Activated T-cell treated with anti-CD3 and anti-CD28 coated beads for 1 hour (primary cell): ENCODE results near the gene LPP.
A peak's percentile ranks its signal among the peaks of the same experiment; 100 is the strongest.

Source experiments
- DNase-seq: peaks from one replicate; pipeline ENCODE4 v3.0.0-alpha.2; 2020; ENCODE audit warnings: low read depth

Gene LPP

DNA sequence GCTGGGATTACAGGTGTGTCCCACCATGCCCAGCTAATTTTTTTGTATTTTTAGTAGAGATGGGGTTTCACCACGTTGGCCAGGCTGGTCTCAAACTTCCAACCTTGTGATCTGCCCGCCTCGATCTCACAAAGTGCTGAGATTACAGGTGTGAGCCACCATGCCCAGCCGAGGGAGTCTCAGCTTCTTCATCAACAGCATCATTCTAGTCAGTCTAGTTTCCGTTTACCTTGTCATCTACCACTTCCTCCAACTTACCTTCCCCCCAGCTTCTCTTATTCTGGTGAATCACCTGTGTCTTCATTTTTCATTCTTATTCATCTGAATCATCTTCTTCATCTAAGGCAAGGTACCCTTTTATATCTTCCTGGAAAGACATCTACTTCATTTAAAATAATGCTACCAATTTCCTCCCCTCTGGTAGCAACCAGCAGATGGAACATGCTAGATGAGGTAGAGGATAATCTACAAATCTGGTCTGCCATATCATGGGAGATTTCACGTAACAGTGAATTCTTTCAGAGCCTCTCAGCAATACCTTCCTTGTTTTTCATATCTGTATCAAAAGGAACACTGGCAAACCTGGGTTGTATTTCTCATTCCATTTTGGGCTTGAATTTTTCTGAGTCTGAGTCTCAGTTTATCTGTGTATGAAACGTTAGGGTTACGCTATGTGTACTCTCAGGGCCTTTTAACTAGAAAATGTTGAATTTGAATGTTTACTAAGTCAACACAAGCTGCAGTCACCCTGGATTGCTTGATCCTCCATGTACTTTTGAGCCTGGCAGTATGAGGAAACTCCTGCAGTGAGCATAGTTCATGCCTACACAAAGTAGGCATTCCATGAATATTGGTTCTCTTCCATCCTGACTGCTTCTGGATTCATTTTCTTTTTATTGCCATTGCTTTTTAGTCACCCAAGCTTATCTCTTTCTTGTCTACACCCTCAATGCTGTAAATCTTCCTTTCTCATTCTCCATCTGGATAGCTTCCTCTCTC, 16.8 kb downstream of the LPP start:
- peak; percentile 16 for DNase-seq

DNA sequence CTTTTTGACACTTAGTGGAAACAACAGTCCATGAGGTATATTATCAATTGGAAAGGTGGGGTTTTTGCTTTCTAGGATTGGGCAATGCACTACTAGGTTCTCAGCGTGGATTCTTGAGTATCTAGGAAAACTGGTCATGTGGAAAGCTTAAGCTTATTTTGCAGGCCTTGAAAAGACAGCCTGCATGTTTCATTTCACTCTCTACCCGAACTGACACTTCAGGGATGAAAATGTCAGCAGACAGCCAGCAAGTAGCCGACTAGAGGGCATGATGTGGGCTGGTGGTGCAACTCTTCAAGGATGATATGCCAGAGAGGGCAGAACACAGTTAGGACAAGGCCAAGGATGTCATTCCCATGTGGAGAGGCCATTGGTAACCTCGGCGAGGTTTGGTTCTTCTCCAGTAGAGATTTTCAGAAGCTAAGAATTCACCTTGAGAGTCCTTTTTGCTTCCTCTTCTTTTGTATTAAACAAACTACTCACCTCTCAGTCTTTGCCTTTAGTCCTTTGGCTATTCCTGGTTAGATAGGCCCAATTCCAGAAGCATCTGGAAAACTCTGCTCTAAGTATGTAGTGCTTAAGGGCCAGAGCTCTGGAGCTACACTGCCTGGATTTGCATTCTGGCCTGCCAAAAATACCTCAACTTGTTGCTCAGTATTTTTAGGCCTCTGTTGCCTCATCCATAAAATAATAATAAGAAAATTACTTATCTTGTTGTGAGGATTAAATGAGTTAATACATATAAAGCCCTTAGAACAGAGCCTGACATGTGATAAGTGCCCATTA, 17.9 kb downstream of the LPP start:
- no peak for DNase-seq

DNA sequence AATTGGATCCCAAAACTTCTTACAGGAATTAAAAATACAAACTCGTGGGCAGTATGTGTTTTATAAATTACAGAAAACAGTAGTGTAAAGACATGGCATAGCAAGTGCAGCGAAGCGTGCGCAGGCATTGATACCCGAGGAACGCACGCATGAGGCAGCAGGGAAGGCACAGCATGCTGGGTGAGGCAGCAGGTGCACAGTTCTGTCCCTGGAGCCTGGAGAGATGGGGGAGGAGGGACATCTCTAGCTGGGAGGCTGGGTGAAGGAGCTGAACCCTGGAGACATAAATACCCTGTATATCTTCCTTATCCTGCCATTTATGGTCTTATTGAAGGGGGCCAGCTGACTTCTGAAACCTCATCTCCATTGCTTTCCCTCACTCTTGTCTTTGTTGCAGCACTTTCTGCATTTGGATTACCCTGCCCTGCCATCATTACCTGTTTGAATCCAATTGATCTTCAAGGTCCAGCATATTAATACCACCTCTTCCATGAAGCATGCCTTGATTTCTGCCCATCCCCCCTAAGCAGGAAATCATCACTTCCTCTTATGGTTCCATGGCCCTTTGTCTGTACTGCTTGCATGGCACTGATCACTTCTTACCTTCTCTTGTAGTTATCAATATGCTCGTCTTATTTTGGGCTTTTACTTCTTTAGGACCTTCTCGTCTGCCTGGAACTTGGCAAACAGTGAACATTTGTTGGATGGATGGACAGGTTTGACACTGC, 20.5 kb downstream of the LPP start:
- DNase-seq: no peak

DNA sequence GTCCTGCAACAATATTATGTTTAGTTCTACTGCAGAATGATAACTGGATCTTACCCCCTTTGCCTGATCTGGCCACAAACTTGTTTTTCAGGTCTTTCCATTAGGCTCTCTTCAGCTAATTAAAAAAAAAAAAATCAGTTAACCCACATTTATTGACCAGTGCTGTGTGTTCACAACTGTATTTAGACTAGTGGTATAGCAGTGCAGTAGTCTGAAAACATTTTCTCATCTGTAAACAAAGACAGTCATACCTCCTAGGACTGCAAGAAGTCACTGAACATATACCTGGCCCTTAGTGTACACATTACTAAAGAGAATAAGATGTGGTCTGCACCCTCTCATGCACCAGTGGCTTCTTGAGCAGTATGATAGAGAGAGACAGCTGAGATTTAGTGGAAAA, 22.5 kb downstream of the LPP start:
- no peak for DNase-seq

DNA sequence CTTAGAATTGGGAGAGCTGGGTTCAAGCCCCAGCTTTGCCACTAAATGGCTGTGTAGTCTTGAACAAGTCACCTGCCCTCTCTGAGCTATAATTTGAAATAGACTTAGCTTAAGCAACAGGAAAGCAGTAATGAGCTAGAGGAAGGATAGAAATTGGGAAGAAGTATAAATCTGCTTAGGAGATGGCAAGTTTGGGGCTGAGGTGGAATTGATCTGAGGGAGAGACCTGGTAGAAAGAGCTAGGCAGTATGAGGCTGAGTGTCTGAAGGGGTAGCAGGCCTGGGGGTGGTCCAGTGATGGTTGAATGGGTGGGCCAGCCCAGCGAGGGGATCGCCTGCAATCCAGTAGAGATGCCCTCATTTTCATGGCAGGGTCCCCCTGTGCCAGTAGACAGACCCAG, 22.9 kb downstream of the LPP start:
- no peak for DNase-seq

DNA sequence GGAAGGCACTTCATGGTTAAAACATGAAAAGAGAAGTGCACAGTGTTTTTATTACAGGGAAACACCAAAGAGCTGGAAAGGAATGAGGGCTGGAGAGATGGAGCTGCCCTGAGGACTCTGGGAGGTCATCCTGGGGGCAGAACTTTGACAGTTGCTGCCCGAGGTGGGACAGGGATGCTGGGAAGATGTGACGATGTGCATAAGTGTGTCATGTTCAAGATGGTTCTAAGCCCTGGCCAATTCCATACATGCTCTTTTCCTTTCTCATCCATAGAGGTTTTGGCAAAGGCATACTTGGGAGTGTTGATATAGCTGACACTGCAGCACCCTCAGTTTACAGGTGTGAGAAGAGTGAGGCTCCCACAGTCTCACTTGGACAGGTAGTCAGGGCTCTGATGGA, 23.8 kb downstream of the LPP start:
- no peak for DNase-seq

DNA sequence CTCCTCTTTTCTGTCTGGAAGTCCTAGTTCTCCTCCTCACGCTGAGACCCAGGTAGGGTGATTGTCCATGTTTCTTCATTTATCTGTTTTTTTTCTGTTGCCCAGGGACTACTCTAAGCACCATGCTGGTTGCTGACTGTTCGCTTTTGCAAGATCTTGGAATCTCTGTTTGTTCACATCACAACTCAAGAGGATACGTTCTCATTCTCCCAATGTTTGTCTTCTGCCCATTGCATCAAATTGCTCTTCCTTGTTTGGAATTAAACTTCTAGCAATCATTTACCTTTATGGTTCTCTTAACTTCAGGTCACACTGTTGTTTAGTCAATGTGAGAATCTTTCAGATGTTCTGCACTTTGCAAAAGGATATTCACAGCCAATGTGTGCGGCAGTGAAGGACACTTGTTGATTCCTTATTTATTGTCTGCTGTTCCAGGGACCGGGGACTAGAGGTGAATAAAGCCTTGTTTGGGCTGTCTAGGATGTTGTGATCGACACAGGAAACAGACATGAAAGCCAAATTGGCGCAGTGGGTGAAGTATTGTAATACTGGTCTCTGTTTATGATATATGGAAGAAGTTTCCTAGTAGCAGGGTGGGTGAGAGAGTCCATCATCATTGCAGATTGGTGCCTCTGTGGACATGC, 24.5 kb downstream of the LPP start:
- no peak for DNase-seq

DNA sequence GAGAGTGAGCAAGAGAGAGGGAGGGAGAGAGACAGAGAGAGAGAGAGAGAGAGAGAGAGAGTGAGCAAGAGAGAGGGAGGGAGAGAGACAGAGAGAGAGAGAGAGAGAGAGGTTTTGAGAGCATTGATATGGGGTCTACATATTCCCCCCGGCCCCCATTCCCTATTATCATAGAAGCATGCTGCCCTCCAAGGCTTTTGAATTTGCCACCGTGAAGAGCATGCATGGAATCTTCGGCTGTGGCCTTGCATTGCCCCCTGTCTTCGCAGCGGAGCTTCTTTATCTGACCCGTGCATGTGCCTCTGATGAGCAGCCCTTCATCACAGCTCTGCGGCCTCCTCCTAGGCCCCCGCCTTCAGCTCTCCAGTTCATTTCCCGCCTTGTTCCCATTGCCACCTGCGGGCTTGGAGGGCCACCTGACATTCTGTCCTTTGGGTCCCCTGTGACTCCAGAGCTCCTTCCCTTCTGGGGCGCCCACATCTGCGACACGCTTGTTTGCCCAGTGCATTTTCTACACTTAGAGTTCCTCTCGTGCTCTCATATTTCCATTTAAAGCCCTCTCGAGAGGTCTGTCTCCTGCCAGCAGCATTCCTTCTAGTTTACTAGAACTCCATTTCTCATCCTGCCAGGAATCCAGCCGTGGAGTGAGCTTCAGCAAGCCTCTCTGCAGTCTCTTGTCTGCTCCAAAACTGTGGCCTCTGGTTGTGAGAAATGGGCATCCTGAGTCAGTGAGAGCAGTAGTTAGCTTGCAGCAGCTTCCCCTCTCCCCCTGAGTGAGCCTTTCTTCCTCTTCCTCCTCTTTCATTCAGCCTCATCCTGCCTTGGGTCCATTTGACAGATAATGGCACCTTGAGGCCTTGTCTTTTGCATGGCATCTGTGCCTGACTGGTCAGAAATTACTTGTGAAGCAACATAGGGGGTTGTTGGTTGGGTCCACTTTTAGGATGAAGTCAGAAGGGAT, 25.3 kb downstream of the LPP start:
- no peak for DNase-seq

DNA sequence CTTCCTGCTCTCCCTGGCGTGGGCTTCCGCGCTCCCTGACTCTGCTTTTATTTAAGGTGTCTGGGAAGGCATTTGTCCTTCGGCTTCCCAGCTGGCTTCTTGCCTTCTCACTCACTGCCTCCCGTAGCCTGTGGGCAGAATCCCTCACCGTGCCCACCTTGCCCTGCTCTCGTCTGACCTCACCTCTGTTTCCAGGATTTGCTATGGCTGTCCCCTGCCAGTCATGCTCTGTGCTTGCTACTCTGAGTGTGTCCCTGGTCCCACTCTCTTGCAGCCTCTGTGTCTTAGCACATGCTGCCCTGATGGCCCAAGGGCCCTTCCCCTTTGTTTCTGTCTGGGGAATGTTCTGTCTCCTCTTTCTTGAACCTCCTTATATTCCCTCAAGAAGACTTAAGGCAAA, 26.2 kb downstream of the LPP start:
- DNase-seq: no peak

DNA sequence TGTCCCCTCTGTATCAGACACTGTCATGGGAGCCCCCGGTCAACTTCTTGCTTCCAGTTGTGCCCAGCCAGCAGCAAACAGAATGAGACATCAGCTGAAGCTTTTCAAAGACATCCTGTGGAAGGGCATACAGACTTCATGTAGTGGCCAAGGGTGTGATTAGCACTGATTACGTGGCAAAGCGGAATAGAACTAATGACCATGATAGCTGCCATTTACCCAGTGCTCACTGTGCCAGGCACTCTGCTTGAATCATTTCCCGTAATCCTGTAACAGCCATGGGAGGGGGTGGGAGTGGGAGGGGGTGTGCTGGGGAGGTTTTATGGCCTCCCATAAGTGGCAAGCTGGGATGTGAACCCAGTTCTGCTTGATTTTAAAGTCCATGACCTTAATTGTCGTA, 29.5 kb downstream of the LPP start:
- no peak for DNase-seq

DNA sequence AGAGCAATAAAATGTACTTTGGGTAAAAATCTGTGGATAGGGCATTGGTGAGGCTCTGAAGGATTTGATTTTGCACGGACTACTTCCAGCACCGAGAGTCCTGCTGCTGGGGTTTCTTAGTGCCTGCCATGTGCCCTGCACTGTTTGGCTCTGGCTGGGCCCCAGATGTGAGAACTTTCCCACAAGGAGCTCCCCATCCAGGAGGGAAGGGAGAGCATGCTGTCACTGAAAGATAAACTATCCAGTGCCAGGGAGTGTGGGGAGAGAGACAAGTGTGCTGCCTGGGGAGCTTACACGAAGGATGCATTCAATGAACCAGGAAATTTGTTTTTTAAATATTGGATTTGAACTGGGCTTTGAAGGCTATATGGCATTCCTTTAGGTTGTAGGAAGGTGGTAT, 30.2 kb downstream of the LPP start:
- DNase-seq: no peak

DNA sequence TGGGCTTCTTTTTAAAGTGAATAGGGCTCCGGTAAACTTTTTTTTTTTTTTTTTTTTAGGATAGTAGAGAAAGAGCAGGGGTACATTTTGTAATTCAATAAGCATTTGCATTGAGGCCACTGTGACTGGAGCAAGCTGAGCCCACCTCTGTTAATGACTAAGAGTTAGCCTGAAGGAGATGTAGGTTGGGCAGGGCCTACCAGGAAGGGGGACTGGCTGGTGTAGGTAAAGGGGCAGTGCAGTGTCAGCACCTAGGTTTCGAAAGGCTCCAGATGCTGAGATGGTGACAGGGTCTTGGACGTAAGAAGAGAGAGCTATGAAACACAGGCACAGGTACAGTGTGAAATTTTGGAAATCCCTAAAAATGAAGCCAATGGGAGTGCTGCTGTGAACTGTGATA, 30.7 kb downstream of the LPP start:
- DNase-seq: no peak

DNA sequence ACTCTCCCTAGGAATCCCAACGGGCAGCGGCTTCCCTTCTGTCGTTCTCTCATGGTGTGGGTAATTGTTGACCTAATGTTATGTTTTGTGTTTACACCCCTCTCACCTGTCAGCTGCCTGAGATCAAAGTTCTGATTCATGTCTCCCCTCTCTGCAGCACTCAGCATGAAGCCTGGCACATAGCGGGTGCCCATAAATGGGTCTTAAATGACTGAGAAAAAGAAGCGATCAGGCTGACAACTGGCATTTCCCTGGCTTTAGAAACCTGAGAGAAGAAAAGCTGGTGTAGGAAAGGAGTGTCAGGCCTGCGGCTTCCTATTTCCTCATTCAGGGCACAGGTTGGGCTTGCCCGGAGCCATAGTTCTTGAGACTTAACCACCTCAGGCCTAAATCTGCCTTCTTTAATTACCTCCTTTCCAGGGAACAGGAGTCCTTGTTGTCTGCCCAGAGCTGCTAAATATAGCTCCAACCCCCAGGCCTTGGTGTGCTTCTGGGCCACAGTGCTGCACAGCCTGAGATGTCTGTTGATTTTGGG, 31.8 kb downstream of the LPP start:
- no peak for DNase-seq

DNA sequence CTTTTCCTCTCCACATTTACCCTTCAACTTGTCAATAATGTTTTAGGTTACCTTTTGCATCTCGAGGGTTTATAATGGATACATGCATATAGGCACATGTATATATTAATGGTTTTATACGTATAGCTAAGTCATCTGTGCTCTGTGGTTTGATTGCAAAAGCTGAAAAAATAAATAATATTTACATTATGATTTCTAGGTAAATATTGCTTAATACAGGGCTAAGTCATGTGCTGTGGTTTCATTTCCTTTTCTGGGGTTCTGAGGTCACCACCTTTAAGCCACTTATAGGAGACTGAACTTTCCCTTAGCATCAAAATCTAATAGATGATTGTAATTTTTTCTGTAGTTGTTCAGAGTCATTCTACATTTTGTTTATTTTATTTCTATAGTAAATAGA, 33.1 kb downstream of the LPP start:
- no peak for DNase-seq

DNA sequence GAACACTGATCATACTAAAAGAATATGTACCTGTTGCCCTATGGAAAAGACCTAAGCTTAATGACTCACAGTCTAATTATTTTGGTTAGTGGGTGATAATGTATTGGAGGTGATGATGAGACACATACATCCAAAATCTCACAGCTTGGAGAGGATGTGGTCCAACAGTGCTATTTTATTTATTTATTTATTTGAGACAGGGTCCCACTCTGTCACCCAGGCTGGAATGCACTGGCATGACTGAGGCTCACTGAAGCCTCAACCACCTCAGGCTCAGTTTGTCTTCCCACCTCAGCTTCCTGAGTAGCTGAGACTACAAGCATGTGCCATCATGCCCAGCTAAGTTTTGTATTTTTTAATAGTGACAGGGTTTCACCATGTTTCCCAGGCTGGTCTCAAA, 35.0 kb downstream of the LPP start:
- no peak for DNase-seq

DNA sequence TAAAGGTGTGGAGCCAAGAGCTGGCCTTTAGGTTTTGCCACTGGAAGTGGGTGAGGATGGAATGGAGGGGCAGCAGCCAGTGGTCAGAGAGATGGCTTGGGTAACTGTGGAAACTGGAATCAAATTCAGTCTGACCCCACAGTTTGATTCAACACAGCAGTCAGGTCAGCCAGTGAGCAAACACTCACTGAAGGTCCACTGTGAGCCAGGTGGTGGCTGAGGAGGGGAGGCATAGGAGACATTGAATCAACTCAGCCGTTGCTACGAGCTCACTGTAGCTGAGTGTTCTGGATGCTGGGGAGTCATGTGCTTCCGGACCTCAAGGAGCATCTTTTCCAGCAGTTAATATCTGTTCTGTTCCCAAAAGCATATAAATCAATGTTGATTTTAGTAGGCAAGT, 37.5 kb downstream of the LPP start:
- no peak for DNase-seq

DNA sequence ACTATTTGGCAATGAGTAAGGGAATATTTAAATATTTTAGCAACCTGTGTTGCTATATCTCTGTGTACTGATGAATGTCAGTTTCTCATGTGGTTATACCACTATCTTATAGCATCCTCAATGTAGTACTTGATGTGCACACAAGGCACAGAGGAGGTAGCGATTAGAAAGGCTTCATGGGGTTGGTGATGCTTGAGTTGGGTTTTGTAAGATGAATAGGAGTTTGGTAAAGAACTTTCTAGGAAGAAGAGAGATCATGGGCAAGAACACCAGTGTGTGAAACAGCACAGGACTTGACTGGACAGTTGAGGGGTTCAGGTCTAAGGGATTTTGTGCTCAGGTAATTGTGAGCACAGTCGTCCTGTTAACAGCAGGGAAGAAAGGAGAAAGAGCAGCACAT, 38.1 kb downstream of the LPP start:
- DNase-seq: no peak

DNA sequence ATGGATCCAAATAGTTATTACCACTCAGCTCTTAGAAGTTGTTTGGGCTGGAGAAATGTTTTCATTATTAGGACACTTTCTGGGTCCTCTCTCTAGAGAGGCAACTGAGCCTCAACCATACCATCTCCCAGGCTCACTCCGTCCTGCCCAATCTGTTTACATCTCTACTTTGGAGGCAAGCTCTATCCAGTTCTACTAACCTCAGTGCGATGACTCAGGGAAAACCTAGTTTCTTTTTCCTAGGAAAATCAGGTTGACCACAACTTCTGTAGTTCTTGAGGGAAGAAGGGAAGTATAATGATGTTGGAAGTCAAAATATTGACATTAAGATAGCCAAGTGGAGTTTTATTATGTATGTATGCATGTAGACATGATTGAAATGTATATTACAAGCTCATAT, 40.4 kb downstream of the LPP start:
- DNase-seq: no peak

DNA sequence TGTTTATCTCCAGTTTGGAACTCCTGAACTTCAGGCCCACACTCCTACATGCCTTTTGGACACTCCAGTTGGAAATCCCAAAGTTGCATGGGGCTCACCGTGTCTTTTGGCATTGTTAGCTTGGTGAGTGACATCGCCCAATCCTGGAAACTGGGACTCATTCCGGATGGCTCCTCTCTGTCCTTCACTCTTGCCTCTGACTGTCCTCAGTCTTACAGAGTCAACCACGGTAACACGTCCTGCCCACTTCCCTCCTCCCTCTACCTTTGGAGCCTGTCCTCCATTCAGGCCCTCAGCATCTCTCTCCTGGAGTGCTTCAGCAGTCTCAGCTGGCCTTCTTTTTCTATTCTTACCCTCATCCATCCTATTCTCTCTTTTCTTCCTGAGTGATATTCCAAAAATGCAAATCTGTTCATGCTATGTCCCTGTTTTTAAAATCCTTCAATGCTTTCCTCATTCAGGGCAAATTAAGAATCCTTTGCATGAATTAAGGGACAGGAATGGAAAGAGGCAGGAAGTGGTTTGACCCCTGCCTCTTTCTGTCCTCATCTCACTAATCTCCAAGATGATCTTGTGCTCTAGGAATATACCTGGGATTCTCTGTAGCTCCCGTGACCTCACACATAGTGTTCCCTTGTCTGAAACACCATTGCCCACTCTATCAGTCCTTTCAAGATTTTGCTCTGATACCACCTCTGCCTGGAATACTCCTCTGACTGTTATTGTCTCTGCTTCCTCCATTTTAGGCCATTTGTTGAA, 42.5 kb downstream of the LPP start:
- DNase-seq: no peak

DNA sequence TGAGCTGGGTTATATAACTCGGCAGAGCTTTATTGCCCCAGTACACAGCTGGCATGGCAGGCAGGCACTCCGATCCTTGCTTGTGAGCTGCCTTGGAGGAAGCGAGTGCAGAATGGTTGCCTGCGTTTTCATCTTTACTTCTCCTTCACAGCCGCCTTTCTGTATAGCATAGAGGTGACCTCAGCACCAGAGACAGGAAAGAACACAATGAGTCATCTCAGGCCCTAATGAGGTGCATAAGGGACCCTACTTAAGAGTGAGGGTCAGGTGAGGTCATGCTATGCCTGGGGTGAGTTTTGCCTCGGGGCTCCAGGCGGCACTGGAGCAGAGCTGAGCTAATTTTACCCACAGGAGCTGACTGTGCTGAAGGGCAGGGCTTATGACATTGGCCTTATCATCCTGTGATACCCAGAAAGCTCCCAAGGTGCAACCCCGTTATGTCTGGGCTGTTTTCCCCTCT, 43.5 kb downstream of the LPP start:
- no peak for DNase-seq
